Measurements from ENCODE around the gene A1BG.

GRCh38 chr19:58355908-58356765 lies 2.8 kb upstream of the A1BG start:
- TF ChIP-seq POLR2A (IDR thresholded peaks at IDR 0.05; ENCODE audit: low read depth, low read length): no peak
- no peak for TF ChIP-seq TAF1 (IDR thresholded peaks at IDR 0.05; ENCODE audit: low read depth, low read length)
- no peak for TF ChIP-seq POLR2AphosphoS5 (IDR thresholded peaks at IDR 0.05; ENCODE audit: low read depth, low read length)
- no peak for TF ChIP-seq SPI1 (IDR thresholded peaks at IDR 0.05; ENCODE audit: low read depth, low read length)
- TF ChIP-seq PAX5 (IDR thresholded peaks at IDR 0.05; ENCODE audit: insufficient read depth, low read length, severe bottlenecking): no peak
- TF ChIP-seq POU2F2 (IDR thresholded peaks at IDR 0.05; ENCODE audit: low read depth, low read length): no peak
